HCT116 (cell line): ENCODE results near the gene PARVB. TPM values are rescaled to one million over a fixed set of nuclear protein-coding genes. Genes with fewer than 3 reads are reported as not detected.

Source experiments
- ATAC-seq: fragments of 200-7000 bp; cut with Tn5 transposase; 2 replicates; pipeline ENCODE4 v1.9.1; 2020; ENCODE audit warnings: mild to moderate bottlenecking, moderate library complexity
- BruUV-seq: library from RNA; stranded (reverse); fragments of 400-500 nt; replicated peaks from 2 replicates; lab custom pipeline; 2021; lab: Mats Ljungman, UMichigan
- CTCF ChIA-PET: fragments of 300-600 bp; sonication (Branson Sonifier 250); formaldehyde crosslinking; loops from one replicate; lab custom pipeline; 2021; ENCODE audit warnings: antibody characterized with exemption; lab: Charles Lee
- POLR2A ChIA-PET: fragments of 300-600, 350-600 bp; sonication (Branson Sonifier 250); formaldehyde crosslinking; loops from one replicate; lab custom pipeline; 2021; ENCODE audit warnings: antibody characterized with exemption; lab: Charles Lee
- RAD21 ChIA-PET, 2 experiments: fragments of 300-600 bp; sonication (Branson Sonifier 250); formaldehyde crosslinking; loops; one replicate each; lab custom pipeline; 2023; ENCODE audit warnings: low total read pairs in 2 of 2; ENCODE audit not compliant: uncharacterized antibody in 2 of 2, unreplicated experiment in 2 of 2, low non-redundant PET in 1 of 2; lab: Charles Lee
- DNase-seq: peaks from one replicate; pipeline ENCODE4 v3.0.0-alpha.2; 2010; ENCODE audit warnings: low read depth, low spot score
- H2AFZ ChIP-seq: fragments of 200-600 bp; shearing (Covaris generic), sonication (generic); 2 replicates; pipeline ENCODE4 v1.6.1; 2017; ENCODE audit warnings: low read depth, mixed run types, mixed read lengths, antibody characterized with exemption, low read length; ENCODE audit not compliant: poor library complexity, severe bottlenecking
- H3K27ac ChIP-seq: 2 replicates; pipeline ENCODE4 v1.5.1; 2012; ENCODE audit warnings: low read depth, low read length
- H3K27me3 ChIP-seq: fragments of 200-600 bp; sonication (generic); 2 replicates; pipeline ENCODE4 v1.6.1; 2016; ENCODE audit warnings: mixed run types, low read length, mixed read lengths; ENCODE audit not compliant: insufficient read depth
- H3K36me3 ChIP-seq, 2 experiments: fragments of 200-500 bp in 1 of 2; fragments of 200-600 bp in 1 of 2; sonication (Bioruptor generic) in 1 of 2; sonication (generic) in 1 of 2; 2 replicates each; pipeline versions ENCODE4 v1.5.1 to v1.6.1; 2014 to 2016; ENCODE audit warnings: low read length in 2 of 2, inconsistent platforms in 1 of 2, mixed read lengths in 1 of 2, mixed run types in 1 of 2; ENCODE audit not compliant: insufficient read depth in 2 of 2, control insufficient read depth in 1 of 2
- H3K4me1 ChIP-seq, 2 experiments: fragments of 200-600 bp in 1 of 2; sonication (generic) in 1 of 2; 2 replicates each; pipeline versions ENCODE4 v1.5.1 to v1.6.1; 2012 to 2017; ENCODE audit warnings: low read length in 2 of 2, inconsistent platforms in 1 of 2, mild to moderate bottlenecking in 1 of 2, mixed read lengths in 1 of 2, mixed run types in 1 of 2, moderate library complexity in 1 of 2; ENCODE audit not compliant: insufficient read depth in 2 of 2, control insufficient read depth in 1 of 2
- H3K4me2 ChIP-seq: fragments of 200-600 bp; sonication (generic); 2 replicates; pipeline ENCODE4 v1.6.1; 2017; ENCODE audit warnings: mixed run types, low read length, mixed read lengths
- H3K4me3 ChIP-seq, 2 experiments: fragments of 200-600 bp in 1 of 2; sonication (generic) in 1 of 2; replicated peaks in 1 of 2; 2 replicates each; pipeline ENCODE4 v1.5.1; 2011 to 2016; ENCODE audit warnings: low read length in 2 of 2, control low read depth in 1 of 2, low read depth in 1 of 2, mild to moderate bottlenecking in 1 of 2, mixed read lengths in 1 of 2, mixed run types in 1 of 2
- H3K79me2 ChIP-seq: fragments of 200-600 bp; sonication (generic); 2 replicates; pipeline ENCODE4 v1.6.1; 2017; ENCODE audit warnings: mild to moderate bottlenecking, mixed run types, low read length, moderate library complexity, mixed read lengths; ENCODE audit not compliant: insufficient read depth
- H3K9ac ChIP-seq: fragments of 200-600 bp; sonication (generic); 2 replicates; pipeline ENCODE4 v1.6.1; 2016; ENCODE audit warnings: low read length, mixed read lengths
- H3K9me2 ChIP-seq: fragments of 200-600 bp; sonication (generic), shearing (Covaris generic); 2 replicates; pipeline ENCODE4 v1.6.1; 2017; ENCODE audit warnings: mixed run types, mild to moderate bottlenecking, moderate library complexity; ENCODE audit not compliant: insufficient read depth
- H3K9me3 ChIP-seq, 2 experiments: fragments of 200-500 bp in 1 of 2; fragments of 200-600 bp in 1 of 2; sonication (Bioruptor generic) in 1 of 2; sonication (generic) in 1 of 2; 2 replicates each; pipeline ENCODE4 v1.6.1; 2014 to 2017; ENCODE audit warnings: low read length in 2 of 2, mixed read lengths in 2 of 2, inconsistent platforms in 1 of 2, low read depth in 1 of 2, mild to moderate bottlenecking in 1 of 2, mixed run types in 1 of 2, moderate library complexity in 1 of 2; ENCODE audit not compliant: control insufficient read depth in 1 of 2, insufficient read depth in 1 of 2
- H4K20me1 ChIP-seq: fragments of 200-600 bp; sonication (generic), shearing (Covaris generic); 2 replicates; pipeline ENCODE4 v1.6.1; 2017; ENCODE audit warnings: mixed run types, mild to moderate bottlenecking, moderate library complexity; ENCODE audit not compliant: insufficient read depth
- CBX3 ChIP-seq: IDR thresholded peaks from 2 replicates; pipeline ENCODE4 v1.6.1; 2012; ENCODE audit warnings: low read depth
- CTCF ChIP-seq, 3 experiments: fragments of 200-600 bp in 1 of 3; sonication (generic) in 1 of 3; IDR thresholded peaks in 2 of 3; conservative IDR thresholded peaks in 1 of 3; 2 replicates each; pipeline ENCODE4 v1.5.1; 2012 to 2017; ENCODE audit warnings: low read depth in 2 of 3, low read length in 2 of 3, antibody characterized with exemption in 1 of 3, borderline replicate concordance in 1 of 3, control low read depth in 1 of 3, mild to moderate bottlenecking in 1 of 3, mixed read lengths in 1 of 3, mixed run types in 1 of 3, moderate library complexity in 1 of 3; ENCODE audit not compliant: insufficient read depth in 1 of 3
- EZH2 ChIP-seq: fragments of 200-600 bp; sonication (generic); IDR thresholded peaks from 2 replicates; pipeline ENCODE4 v1.6.1; 2017; ENCODE audit warnings: antibody characterized with exemption, mixed run types
- EZH2phosphoT487 ChIP-seq: fragments of 200-600 bp; IDR thresholded peaks from 2 replicates; pipeline ENCODE4 v1.6.1; 2018; ENCODE audit warnings: antibody characterized with exemption, borderline replicate concordance
- JUND ChIP-seq: IDR thresholded peaks from 2 replicates; pipeline ENCODE4 v1.6.1; 2012
- MAX ChIP-seq: IDR thresholded peaks from 2 replicates; pipeline ENCODE4 v1.6.1; 2012
- POLR2A ChIP-seq: IDR thresholded peaks from 2 replicates; pipeline ENCODE4 v1.7.0; 2011; ENCODE audit warnings: borderline replicate concordance; ENCODE audit not compliant: insufficient read depth, insufficient read length; ENCODE audit errors: extremely low read depth
- RAD21 ChIP-seq: IDR thresholded peaks from 2 replicates; pipeline ENCODE4 v1.6.1; 2012; ENCODE audit warnings: low read depth, mild to moderate bottlenecking
- SIN3A ChIP-seq: IDR thresholded peaks from 2 replicates; pipeline ENCODE4 v1.6.1; 2012; ENCODE audit warnings: low read depth
- SP1 ChIP-seq: IDR thresholded peaks from 2 replicates; pipeline ENCODE4 v1.6.1; 2012; ENCODE audit warnings: low read depth
- SRF ChIP-seq: IDR thresholded peaks from 2 replicates; pipeline ENCODE4 v1.6.1; 2012; ENCODE audit warnings: low read depth
- TCF7L2 ChIP-seq: IDR thresholded peaks from 2 replicates; pipeline ENCODE4 v1.7.0; 2011; ENCODE audit warnings: borderline replicate concordance, inconsistent platforms; ENCODE audit not compliant: insufficient read depth, insufficient read length; ENCODE audit errors: extremely low read depth
- YY1 ChIP-seq: IDR thresholded peaks from 2 replicates; pipeline ENCODE4 v1.6.1; 2011; ENCODE audit warnings: low read length, low read depth, moderate library complexity, mild to moderate bottlenecking; ENCODE audit not compliant: insufficient replicate concordance; ENCODE audit errors: extremely low read depth
- ZBTB33 ChIP-seq: IDR thresholded peaks from 2 replicates; pipeline ENCODE4 v1.6.1; 2011; ENCODE audit warnings: mild to moderate bottlenecking, low read length, moderate library complexity; ENCODE audit not compliant: insufficient replicate concordance; ENCODE audit errors: extremely low read depth
- intact Hi-C: fragments of 100-400 bp; cut with micrococcal nuclease; formaldehyde crosslinking; loops from 2 replicates; pipeline ENCODE4 v1.10.0; 2022
- total RNA-seq: library from RNA; stranded (reverse); gene quantifications from one replicate; pipeline ENCODE4 v1.2.1, GENCODE V29; 2021; ENCODE audit not compliant: unreplicated experiment

The PARVB gene
- total RNA-seq, 1 experiment from 2014 or later: 21.4 TPM

GRCh38 chr22:44199866-44200265 lies 175.8 kb downstream of the PARVB start:
- H3K27me3 ChIP-seq: peaks cover 15% of the 10 kb centered on the region; the same call in 1 of the 2 replicates
- RAD21 ChIA-PET: no interaction called here
- no peaks in the 10 kb centered on the region for H3K4me1 ChIP-seq
- ATAC-seq: no peak
- no peak overlapping the region for H3K4me2 ChIP-seq
- TF ChIP-seq SP1: no peak
- TF ChIP-seq, all 23 proteins: peak for 0
- BruUV-seq: no TSS peak
- H3K9ac ChIP-seq: no peak overlapping the region
- no peaks in the 10 kb centered on the region for H3K79me2 ChIP-seq
- no peaks in the 10 kb centered on the region for H3K36me3 ChIP-seq
- no peak overlapping the region for H3K27ac ChIP-seq
- no peaks in the 10 kb centered on the region for H3K9me2 ChIP-seq
- no peak overlapping the region for H2AFZ ChIP-seq
- intact Hi-C loops: no loop called here
- no peaks in the 10 kb centered on the region for H4K20me1 ChIP-seq
- H3K4me3 ChIP-seq: no peak overlapping the region
- ChIA-PET CTCF (no interaction called here), POLR2A (no interaction called here)
- no peaks in the 10 kb centered on the region for H3K9me3 ChIP-seq
- no peak for DNase-seq

GRCh38 chr22:44200451-44200850 lies 176.3 kb downstream of the PARVB start:
- ChIA-PET RAD21 (no interaction called here), POLR2A (no interaction called here), CTCF (no interaction called here)
- no peaks in the 10 kb centered on the region for H3K79me2 ChIP-seq
- no peaks in the 10 kb centered on the region for H3K4me1 ChIP-seq
- H3K4me3 ChIP-seq: no peak overlapping the region
- H3K9ac ChIP-seq: no peak overlapping the region
- no peaks in the 10 kb centered on the region for H3K9me3 ChIP-seq
- H3K9me2 ChIP-seq: no peaks in the 10 kb centered on the region
- no peak for DNase-seq
- no TSS peak for BruUV-seq
- H3K27ac ChIP-seq: no peak overlapping the region
- H3K4me2 ChIP-seq: no peak overlapping the region
- ATAC-seq: no peak
- no peaks in the 10 kb centered on the region for H3K36me3 ChIP-seq
- intact Hi-C loops: no loop called here
- no peaks in the 10 kb centered on the region for H4K20me1 ChIP-seq
- H2AFZ ChIP-seq: no peak overlapping the region
- peaks cover 11% of the 10 kb centered on the region; the same call in 1 of the 2 replicates for H3K27me3 ChIP-seq
- TF ChIP-seq YY1 (no peak), CTCF (IDR thresholded peaks at IDR 0.05 in 2 of 3, conservative IDR thresholded peaks at IDR 0.05 in 1 of 3; ENCODE audit: borderline replicate concordance in 1 of 3, insufficient read depth in 1 of 3, low read depth in 2 of 3, low read length in 2 of 3) (no peak), TCF7L2 (no peak), MAX (no peak), SRF (no peak), CBX3 (no peak), POLR2A (no peak), JUND (no peak), ZBTB33 (no peak), RAD21 (no peak), EZH2 (no peak), EZH2phosphoT487 (no peak), SIN3A (no peak), SP1 (no peak)
